Activated CD4-positive, alpha-beta T cell treated with anti-CD3 and anti-CD28 coated beads, Interleukin-2, amount 50 U/mL, for 16 hours (primary cell): Measurements from ENCODE around the gene MBP.
A peak's percentile ranks its signal among the peaks of the same experiment; 100 is the strongest.

ENCODE experiments used
- DNase-seq: peaks from one replicate; pipeline ENCODE4 v3.0.0-alpha.2; 2020

The MBP gene

DNA sequence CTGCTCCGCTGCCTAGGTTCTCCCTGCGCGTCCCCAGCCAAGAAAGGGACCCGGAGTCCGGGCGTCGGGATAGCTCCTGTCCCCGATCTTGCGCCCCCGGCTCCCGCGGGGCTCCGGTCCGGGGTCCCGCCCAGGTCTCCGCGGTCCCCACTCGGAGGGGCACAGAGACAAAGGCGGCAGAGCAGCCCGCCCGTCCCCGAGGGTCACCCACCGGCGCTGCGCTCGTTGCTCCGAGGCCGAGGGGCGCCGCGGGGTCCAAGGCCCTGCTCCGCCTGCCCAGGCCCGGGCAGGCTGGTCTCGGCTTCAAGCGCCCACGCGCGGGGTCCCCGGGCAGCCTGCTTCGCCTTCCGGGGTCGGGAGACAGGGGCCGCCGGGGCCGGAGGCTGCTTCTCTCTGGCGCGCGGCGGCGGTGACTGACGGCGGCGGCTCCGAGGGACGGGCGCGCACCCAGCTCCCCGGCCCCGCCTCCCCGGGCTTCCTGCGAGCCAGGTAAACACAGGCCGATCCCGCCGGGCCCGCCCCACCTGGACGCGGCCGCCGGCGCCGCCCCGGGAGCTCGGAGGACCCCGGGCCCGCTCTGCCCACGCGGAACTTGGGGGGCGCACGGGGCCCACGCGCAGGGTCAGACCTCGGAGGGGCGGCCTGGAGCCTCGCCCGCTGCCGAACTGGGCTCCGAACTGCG is at the start of gene MBP:
Gene MBP, minus strand, starts transcription at position 415 of the 682 bp plus-strand sequence. CDS start 27,522 bp downstream, outside the sequence.
- DNase-seq: peak; percentile 73

DNA sequence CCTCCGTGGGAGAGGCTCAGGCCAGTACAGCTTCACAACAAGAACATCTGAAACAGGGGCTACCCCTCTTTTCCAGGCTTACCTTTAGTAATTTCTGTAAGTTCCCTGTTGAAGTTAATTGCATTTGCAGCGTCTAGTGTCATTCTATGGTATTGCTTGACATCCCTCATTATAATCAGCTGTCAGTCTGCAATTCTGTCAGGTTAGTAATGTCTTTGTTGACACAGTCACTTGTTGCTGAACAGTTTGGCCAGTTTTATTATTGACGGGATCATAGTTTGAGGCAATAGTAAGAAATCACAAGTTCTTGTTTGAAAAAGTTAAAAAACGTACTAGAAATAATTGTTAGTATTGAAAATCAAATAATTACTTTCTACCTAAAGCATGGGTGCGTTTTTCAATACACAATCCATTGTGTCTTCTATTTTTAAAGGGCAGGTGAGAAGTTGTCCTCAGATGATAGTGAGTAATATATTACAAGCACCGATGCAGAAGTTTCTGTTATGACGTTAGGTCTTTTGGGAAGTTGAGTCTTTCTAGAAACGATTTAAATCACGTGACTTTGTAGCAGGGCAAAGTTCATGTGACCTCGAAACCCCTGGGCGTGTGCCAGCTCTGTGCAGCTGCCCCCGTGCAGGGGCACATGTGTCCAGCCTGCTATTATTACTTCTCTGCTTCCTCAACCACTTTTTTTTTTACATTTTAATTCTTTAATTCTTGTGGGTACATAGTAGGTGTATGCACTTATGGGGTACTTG is 49.5 kb upstream of the MBP start:
- no peak for DNase-seq

DNA sequence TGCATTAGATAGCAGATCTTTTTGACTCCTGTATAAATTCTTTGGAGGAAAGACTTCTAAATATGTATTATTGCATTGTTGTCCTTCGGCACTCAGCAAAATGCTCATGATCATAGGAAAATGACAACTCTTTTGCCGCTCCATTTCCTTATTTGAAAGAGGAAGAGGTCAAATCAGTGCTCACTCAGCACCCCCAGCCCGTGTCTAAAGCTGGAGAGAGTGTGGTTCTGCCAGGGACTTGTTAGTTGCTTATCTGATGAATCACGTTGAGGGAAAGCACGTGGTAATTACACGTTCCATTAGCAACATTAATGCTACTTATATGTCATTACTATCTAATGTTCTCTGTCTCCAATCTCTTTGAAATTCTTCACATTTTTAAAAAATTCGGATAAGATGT is 46.0 kb upstream of the MBP start:
- DNase-seq: no peak

DNA sequence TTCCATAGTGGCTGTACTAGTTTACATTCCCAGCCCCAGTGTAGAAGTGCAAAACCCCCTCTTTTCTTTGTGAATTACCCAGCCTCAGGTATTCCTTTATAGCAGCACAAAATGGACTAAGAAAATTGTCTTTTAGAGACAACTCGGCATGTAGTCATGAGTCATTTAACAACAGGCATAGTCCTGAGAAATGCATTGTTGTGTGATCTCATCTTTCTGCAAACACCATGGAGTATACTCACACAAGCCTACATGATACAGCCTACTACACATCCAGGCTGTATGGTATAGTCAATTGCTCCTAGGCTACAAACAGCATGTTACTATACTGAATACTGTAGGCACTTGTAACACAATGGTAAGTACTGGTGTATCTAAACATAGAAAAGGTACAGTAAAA is 44.4 kb upstream of the MBP start:
- DNase-seq: no peak

DNA sequence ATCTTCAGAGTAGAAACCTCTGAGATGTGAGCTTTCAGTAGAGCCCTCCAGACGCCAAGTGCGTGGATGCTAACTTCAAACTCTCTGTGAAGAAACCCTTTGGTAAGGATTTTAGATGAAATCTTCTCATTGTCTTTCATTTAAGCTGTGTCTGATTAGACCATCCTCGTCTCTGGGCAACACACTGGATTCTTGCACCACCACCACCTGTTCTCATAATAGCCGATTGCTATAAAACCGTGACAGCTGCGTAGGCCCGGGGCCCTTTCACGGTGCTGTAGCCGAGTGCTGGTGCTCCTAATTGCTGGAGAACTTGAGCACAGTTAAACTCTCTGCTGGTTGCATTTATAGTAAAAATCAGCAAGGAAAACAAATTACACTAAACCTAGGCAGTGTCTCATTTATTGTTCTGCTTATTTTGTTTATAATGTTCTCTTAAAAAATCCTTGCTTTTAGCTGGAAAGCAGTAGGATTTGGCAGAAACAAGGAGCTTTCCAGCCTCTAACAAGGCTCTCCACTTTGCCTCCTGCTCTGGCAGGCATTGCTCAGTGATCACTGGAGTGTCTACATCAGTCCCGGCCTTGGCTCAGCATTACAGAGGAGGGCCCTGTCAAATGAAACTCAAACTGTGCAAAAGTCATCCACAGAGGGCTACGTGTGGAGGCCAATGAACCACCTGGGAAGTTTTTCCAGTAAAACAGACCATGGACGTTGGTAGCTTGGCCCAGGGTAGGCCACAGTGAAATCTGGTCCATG is 40.9 kb upstream of the MBP start:
- no peak for DNase-seq

DNA sequence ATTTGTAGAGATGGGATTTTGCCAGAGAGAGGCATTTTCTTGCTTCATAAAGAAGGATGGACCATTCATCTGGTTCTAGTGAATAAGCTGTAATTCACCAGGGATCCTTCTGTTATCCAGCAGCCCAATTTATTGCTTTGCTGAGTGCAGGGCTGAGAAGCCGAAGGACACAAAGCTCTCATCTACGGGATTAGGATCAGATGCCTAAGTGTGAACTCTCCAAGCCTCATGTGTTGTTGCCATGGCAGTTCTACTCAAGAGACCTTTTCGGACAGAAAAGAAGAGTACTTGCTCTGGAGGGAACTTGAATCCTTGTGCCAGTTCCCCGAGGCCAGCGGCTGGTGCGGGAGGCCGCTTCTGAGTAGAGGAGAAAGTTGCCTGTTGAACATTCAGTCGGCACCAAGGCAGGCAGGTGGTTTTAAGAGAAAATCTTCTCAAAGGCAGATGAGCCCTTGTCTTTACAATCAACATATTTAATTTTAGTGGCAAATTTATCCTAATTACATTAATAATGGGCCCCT is 38.4 kb upstream of the MBP start:
- no peak for DNase-seq

DNA sequence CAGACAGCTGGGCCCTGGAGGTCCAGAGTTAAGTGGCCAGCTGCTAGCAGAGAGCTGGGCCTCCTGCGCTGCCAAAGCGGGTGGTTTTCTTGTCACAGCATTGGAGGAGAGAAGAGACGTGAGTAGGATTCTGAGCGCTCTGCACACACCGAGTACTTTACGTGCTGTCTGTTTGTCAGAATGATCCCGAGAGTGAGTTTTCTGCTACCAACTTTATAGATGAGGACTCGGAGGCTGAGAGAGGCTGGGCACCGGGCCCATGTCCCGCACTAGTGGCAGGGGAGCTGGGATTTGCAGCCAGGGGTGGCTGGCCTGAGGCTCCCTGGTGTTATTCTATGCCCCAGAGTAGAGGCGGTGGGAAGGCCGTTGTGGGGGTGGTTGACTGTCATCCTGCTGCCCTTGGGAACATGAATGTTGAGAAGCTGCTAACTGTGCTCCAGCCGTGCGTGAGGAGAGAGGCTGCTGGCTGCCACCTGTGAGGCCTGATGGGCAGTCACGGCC is 36.3 kb upstream of the MBP start:
- DNase-seq: no peak

DNA sequence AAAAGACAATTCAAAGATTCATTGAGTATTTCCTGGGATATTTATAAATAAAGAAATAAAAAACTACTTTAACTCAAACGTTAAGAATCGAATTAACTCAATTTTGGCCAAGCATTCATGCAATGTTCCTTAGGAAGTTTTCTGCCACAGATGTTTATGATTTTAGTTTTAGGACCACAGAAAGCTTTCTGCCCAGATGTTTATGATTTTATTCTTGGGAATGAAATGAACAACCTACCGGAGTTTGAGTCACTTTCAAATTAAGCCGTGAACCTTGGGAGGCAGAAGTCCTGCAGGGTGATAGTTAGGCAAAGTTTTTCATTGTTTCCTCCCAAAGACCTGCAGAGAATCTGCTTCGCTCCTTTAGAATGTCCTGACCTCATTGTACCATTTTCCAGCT is 34.7 kb upstream of the MBP start:
- DNase-seq: no peak

DNA sequence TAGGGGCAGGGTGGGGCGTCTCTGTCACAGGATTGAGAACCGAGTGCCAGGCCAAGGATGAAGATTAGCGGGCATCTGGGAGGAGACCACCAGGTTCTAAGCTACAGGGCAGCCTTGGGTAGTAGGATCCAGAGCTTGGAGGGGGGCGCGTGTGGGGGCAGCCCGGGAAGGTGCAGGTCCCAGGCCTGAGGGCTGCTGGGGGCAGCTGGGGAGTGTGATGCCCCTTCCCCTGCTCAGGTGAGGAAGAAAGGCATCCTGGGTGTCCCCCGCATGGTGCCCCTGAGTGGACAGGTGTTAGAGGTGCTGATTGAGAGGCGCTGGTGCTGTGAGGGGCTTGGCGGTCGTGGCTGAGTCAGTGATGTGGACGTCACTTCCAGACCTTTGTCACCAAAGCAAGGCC is 33.9 kb upstream of the MBP start:
- no peak for DNase-seq

DNA sequence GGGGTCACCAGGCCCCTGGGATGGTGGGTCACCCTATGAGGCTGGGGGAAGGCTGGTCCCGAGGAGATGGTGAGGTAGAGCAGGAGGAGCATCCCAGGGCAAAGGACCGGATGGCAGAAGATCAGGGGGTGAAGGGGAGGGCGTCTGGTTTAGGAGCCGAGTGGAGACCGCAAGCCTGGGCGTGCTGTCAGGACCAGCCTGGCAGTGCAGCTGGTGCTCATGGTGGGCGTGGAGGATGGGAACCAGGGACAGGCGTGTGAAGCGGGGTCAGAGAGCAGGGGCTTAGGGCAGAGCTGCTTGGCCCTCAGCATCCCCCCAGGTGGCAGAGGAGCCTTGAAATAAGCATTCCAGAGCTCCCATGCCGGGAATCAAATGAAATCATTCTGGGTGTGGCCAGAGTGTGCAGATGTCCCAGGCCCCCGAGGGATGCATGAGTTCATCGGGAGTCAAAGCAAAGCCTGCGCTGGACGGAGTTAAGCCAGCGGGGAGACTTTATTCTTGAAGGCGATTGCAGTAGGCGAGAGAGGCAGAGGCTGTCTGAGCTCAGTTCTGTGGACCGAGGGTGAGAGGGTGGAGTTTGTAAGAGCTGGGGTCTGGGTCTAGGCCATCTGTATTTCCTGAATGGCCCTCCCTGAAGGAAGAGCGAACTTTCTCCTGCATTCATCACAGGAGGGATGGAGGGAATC is 33.1 kb upstream of the MBP start:
- DNase-seq: no peak

DNA sequence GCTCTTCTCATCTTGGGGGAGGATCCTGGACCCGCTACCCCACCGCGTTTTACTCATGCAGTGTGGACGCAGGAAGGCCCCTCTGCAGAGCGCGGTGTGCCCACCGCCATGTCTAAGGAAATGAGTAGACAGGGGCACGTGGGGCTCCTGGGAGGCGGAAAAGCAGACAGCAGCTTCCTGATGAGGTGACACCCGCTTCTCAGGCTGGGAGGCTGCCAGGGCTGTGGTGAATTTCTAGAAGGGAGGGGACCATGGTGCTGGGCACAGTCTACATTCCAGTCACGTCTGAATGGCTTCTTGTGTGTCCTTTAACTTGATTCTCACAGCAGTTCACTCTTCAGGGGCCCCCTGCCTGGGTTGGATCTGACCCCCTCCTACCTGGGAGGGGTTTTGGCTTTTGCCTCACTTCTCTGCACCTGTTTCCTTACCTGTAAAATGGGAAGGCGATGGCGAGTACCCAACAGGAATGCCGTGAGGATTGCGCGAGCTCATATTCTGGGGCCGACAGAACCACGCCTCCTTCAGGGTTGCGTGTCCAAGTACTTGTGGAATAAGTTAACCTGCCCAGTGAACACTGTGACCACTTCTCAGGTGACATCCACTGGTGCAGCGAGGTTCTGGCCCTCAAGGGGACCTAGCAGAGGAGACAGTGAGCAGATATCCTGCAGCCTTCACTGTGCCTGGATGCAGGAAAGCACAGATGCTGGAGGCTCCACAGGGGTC is 32.3 kb upstream of the MBP start:
- DNase-seq: no peak

DNA sequence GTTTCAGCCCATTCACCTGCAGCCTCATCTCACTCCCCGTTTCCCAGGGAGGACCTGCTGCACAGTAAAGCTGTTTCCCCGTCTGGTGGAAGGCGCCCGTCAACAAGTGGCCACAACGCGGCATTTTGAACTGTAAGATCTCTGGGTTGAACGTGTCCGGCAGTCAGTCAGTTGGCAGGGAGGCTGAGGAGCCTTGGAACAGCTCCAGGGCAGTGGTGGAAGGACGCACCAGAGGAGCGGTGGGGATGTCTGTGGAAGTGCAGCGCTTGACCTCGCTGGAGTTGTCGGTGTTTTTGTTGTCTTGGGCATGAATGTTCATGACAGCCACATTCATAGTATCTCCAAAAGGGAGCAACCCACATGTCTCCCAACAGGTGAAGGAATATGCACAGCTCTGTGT is 31.4 kb upstream of the MBP start:
- no peak for DNase-seq

DNA sequence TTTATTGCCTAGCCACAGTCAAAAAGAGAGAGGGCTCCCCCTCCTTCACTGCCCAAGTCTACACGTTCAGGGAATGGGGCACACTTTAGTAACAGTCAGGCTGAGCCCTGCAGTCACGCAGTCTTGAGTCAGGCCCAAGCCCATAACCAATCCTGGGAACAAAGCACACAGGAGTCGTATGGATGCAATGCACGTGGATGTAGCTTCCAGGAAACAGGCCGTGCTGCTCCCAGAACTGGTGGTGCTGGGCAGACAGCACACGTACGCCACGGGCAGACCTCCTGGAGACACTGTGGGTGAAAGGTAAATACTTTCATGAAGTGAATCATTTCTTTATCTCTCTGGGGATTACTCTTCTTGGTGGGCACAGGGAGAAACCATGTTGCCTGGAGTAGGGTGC is 30.0 kb upstream of the MBP start:
- no peak for DNase-seq

DNA sequence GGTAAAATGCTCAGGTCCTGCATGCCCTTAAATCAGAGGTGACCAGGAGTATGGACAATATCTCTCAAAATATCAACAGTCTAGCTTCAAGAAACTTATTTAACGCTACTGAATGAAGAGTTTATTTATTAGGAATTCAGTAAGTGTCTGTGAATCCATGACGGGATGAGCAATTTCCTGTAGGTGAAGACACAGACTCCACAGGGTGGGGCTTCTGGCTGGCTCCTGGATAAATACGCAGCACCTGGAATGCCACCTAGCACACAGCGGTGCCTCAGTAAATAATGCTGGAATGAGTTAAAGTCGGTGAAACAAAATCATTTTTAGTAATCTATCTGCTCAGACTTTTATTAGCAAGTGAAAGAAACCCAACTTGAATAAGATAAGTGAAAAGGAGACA is 29.4 kb upstream of the MBP start:
- no peak for DNase-seq

DNA sequence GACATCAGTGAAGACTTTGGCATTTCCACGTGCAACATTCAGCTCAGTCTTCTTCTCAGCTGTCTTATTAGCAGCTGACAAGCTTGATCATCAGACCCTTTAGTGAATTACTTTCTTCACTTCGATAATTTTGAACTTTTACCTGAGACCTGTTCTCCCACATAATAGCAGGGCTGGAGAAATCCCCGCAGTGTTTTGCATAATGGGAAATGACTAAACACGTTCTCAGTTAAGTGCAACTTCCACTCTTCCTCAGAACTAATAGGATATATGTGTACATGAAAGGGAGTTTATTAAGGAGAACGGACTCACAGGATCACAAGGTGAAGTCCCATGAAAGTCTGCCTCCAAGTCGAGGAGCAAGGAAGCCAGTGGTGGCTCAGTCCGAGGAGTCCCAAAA is 28.8 kb upstream of the MBP start:
- DNase-seq: no peak

DNA sequence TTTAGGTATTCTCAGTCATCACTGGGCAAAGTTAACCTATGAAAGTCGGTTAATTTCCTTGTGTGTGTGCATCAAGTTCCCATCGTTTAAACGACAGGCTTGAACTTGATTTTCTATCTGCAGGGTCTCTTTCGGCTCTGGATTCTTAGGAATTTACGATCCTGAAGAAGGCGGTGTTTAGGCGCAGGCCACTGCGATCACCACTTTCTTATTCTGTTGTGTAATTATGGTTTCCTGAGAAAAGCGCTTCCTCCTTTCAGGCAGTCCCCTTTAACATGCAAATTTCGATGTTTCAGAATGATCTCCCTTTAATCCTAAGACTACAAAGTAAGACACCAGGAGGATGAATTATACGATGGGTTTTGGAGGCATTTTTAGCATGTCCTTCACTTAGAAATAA is 27.9 kb upstream of the MBP start:
- DNase-seq: no peak

DNA sequence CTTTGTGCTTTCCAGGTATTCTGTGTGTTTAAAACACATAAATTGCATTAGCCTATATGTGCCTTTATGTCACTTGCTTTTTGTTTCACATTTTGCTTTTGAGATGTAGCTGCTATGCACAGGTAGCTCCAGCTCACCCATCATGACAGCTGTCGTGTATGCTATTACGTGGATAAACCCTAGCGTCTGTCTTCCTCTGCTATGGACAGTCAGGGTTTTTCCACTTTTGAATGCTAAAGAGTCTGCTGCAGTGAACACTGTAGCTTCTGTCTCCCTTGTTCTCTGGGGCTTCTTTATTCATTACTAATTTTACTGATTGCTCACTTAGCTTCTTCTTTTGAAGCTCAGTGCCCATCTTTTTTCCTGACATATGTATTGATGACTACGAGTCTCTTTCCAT is 24.7 kb upstream of the MBP start:
- DNase-seq: no peak

DNA sequence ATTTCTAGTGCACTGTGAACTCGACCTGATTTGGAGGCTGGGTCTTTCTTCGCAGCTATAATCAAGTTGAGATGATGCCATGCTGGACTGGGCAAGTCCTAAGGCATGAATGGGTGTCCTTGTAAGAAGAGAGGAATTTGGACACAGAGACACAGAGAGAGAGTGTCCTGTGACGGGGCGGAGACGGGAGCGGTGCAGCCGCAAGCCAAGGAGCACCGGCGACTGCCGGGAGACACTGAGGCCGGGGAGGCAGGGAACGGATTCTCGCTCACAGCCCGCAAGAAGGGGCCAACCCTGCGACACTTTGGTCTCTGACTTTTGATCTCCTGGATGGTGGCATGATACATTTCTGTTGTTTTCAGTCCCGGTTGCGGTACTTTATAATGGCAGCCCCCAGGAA is 22.4 kb upstream of the MBP start:
- DNase-seq: no peak

DNA sequence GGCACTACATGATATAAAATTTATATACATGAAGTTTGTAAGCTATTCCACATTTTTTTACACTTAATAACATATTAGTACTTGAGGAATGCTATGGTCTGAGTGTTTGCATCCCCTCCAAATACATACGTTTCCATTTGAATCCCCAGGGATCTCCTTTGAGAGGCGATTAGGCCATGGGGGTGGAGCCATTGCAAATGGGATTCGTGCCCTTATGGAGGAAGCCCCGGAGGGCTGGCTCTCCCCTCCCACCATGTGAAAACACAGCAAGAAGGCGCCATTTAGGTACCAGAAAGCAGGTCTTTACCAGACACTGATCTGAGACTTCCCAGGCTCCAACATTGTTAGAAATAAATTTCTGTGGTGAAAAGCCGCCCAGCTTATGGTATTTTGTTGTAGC is 20.8 kb upstream of the MBP start:
- DNase-seq: no peak

DNA sequence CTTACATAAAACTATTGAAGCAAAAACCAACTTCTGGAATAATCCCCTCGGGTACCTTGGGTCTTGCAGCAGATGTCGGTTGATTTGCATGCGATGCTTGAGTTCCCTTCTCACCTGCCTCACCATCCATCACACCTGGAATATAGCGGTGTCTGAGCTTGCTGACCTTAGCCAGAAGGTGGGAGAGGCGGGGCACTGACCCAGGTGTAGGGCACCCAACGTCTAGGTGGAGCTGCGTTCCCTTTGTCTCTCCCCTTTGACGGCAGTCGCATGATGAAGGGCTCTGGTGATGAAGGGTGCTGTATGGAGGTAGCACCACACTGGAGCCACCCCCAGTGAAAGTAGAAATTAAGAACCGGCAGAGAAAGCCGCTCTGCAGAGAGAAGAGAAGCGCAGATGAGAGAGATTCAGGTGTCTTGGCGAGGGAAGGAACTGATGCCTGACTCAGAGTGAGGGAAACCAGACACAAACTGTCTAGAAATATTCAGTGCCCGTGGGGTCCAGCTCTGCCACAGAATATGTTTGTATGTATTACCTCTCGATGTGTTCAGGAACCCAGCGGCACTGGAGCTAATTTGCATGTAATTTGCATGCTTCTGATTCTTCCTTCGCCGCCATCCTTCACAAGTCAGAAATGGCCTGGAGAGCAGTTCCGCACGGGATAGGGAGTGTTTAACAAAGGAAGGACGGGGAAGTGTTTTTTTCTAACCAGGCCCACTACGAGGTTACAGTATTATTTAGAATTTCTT is 19.4 kb upstream of the MBP start:
- no peak for DNase-seq

DNA sequence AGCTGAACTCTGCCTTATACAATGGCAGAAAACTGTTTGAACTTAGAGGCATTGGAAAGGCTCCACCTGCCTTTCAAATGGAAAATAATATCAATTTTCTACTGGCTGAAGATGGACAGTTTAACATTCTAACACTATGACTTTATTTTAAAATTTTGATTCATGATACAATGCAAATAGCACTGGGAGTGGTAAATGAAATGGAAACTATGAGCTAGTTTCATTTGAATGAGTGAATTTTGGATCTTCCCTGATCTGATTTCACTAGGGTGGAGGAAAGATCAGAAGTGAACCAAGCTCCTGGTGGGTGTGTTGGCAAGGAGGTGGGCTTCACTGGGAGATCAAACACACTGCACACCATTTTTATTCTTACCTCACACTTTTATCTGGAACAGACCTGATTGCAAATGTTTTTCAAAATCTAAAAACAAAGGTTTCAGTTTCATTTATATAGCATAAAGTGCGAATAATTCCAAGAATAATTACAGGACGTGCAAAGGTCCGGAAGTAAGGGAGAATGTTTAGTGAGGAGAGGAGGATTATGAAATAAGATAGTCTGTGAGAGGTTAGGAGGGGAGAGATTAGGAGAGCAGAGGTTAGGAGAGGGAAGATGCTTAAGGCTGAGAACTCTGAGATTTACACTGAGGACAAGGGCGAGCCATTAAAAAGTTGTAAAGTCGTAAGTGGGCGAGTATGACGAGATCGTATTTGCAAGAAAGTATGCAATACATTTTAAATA is 18.6 kb upstream of the MBP start:
- no peak for DNase-seq
